ENCODE results near the gene ELOVL1. TPM values are rescaled to one million over a fixed set of nuclear protein-coding genes. Genes with fewer than 3 reads are reported as not detected.

Gene ELOVL1
- total and polyA plus RNA-seq, 2 of the 13 experiments (the other 11 are each of a cell fraction or from before 2014, with no cell fraction given) = 55.2 to 77.4 TPM

GRCh38 chr1:43348809-43349593 is 18.8 kb downstream of the ELOVL1 start (continued):
- TF ChIP-seq SMYD3 (CRISPR knock-in tag; IDR thresholded peaks at IDR 0.05) (no peak), SKIL (CRISPR knock-in tag; IDR thresholded peaks at IDR 0.05; ENCODE audit: borderline replicate concordance) (no peak), ZNF678 (CRISPR knock-in tag; IDR thresholded peaks at IDR 0.05) (0 out of 2 replicates have a peak, but pooled peaks have one; percentile 81), ZNF484 (CRISPR knock-in tag; IDR thresholded peaks at IDR 0.05; ENCODE audit: borderline replicate concordance, low read depth) (no peak), DNMT1 (CRISPR knock-in tag; IDR thresholded peaks at IDR 0.05) (peak; percentile 48; the same call in 1 of the 2 replicates), ZNF709 (CRISPR knock-in tag; IDR thresholded peaks at IDR 0.05) (peak; percentile 74; the same call in 1 of the 2 replicates), KMT2A (CRISPR knock-in tag; IDR thresholded peaks at IDR 0.05) (peak; percentile 64; the same call in 1 of the 2 replicates), MYNN (CRISPR knock-in tag; IDR thresholded peaks at IDR 0.05; ENCODE audit: low read depth) (no peak), CHD2 (IDR thresholded peaks at IDR 0.05; ENCODE audit: low read depth, low read length) (no peak), SETDB1 (CRISPR knock-in tag; IDR thresholded peaks at IDR 0.05; ENCODE audit: borderline replicate concordance) (no peak), ZNF781 (CRISPR knock-in tag; IDR thresholded peaks at IDR 0.05; ENCODE audit: borderline replicate concordance, not compliant biosample characterization) (no peak), MED13 (CRISPR knock-in tag; IDR thresholded peaks at IDR 0.05) (0 out of 2 replicates have a peak, but pooled peaks have one; percentile 49), ZNF749 (CRISPR knock-in tag; IDR thresholded peaks at IDR 0.05; ENCODE audit: borderline replicate concordance) (peak; percentile 84), TEF (CRISPR knock-in tag; IDR thresholded peaks at IDR 0.05) (no peak), ZNF75D (CRISPR knock-in tag; IDR thresholded peaks at IDR 0.05; ENCODE audit: borderline replicate concordance) (no peak), ZNF790 (CRISPR knock-in tag; IDR thresholded peaks at IDR 0.05; ENCODE audit: borderline replicate concordance) (peak; percentile 41; the same call in 1 of the 2 replicates), ZNF7 (CRISPR knock-in tag; IDR thresholded peaks at IDR 0.05) (no peak), WIZ (CRISPR knock-in tag; IDR thresholded peaks at IDR 0.05) (0 out of 2 replicates have a peak, but pooled peaks have one; percentile 50), ZBTB44 (CRISPR knock-in tag; IDR thresholded peaks at IDR 0.05) (no peak), USF2 (IDR thresholded peaks at IDR 0.05; ENCODE audit: low read depth, low read length) (no peak), USF2 (CRISPR knock-in tag; IDR thresholded peaks at IDR 0.05; ENCODE audit: borderline replicate concordance) (no peak), ETV6 (CRISPR knock-in tag; conservative IDR thresholded peaks at IDR 0.05) (peak; percentile 27), ZNF20 (CRISPR knock-in tag; IDR thresholded peaks at IDR 0.05) (no peak), MEF2D (CRISPR knock-in tag; IDR thresholded peaks at IDR 0.05) (no peak; the same call in 1 of the 2 replicates)
